NCI-H2081 (cell line): ENCODE results near the gene CDK11A.
"Not testable (repeated sequence)": the region's sequence is repeated elsewhere in the genome, so short reads cannot be mapped to it uniquely, and the experiment has no call there.

Experiments used
- DNase-seq, 2 experiments: peaks; one replicate each; lab custom pipeline; 2025; lab: John Stamatoyannopoulos, UW

The CDK11A gene

GRCh38 chr1:1662392-1662791, 61.8 kb downstream of the CDK11A start:
- not testable (repeated sequence) for DNase-seq

- peak; percentile 87 to 92 for DNase-seq
These were observed 65.3 kb downstream of the CDK11A start, which contains the start of gene CDK11B for GRCh38 chr1:1658583-1659549. CDK11B (minus strand) TSS chr1:1659004; CDS start chr1:1657485, 1,519 bp downstream.
